ENCODE results near the gene ANO3. TPM values are rescaled to one million over a fixed set of nuclear protein-coding genes. Genes with fewer than 3 reads are reported as not detected.
"Not testable (repeated sequence)": the region's sequence is repeated elsewhere in the genome, so short reads cannot be mapped to it uniquely, and the experiment has no call there.

The ANO3 gene
- polyA plus RNA-seq, 4 donors = 0.33 to 4.0 (median 2.8) TPM

- no peak for DNase-seq (ENCODE audit: low read depth in 4 of 4, low spot score in 3 of 4)
Measured at GRCh38 chr11:26618441-26618840, 286.5 kb downstream of the ANO3 start.

- no peak for DNase-seq (ENCODE audit: low read depth in 4 of 4, low spot score in 3 of 4)
Measured at GRCh38 chr11:26620282-26621045, 288.5 kb downstream of the ANO3 start.

- DNase-seq (ENCODE audit: low read depth in 4 of 4, low spot score in 3 of 4) = no peak
Measured at GRCh38 chr11:26621132-26621531, 289.2 kb downstream of the ANO3 start.

GRCh38 chr11:26622181-26622580, 290.3 kb downstream of the ANO3 start:
- DNase-seq (ENCODE audit: low read depth in 4 of 4, low spot score in 3 of 4) = no peak

GRCh38 chr11:26623076-26623659, 291.2 kb downstream of the ANO3 start:
- no peak for DNase-seq (ENCODE audit: low read depth in 4 of 4, low spot score in 3 of 4)

- no peak for DNase-seq (ENCODE audit: low read depth in 4 of 4, low spot score in 3 of 4)
Measured at GRCh38 chr11:26626346-26626745, 294.4 kb downstream of the ANO3 start.

GRCh38 chr11:26632691-26633159, 300.8 kb downstream of the ANO3 start:
- no peak for DNase-seq (ENCODE audit: low read depth in 4 of 4, low spot score in 3 of 4)

- not testable (repeated sequence) for DNase-seq (ENCODE audit: low read depth in 4 of 4, low spot score in 3 of 4)
Measured at GRCh38 chr11:26643314-26643713, 311.4 kb downstream of the ANO3 start.

GRCh38 chr11:26649884-26650283, 318.0 kb downstream of the ANO3 start:
- peak; percentile 19 to 47 (median 30) for DNase-seq (ENCODE audit: low read depth in 4 of 4, low spot score in 3 of 4)

GRCh38 chr11:26651916-26652315, 320.0 kb downstream of the ANO3 start:
- no peak for DNase-seq (ENCODE audit: low read depth in 4 of 4, low spot score in 3 of 4)

GRCh38 chr11:26655287-26655686, 323.4 kb downstream of the ANO3 start:
- no peak for DNase-seq (ENCODE audit: low read depth in 4 of 4, low spot score in 3 of 4)

GRCh38 chr11:26662916-26663315, 331.0 kb downstream of the ANO3 start:
- DNase-seq (ENCODE audit: low read depth in 4 of 4, low spot score in 3 of 4) = no peak

GRCh38 chr11:26665036-26665435, 333.1 kb downstream of the ANO3 start:
- no peak for DNase-seq (ENCODE audit: low read depth in 4 of 4, low spot score in 3 of 4)

- no peak for DNase-seq (ENCODE audit: low read depth in 4 of 4, low spot score in 3 of 4)
Measured at GRCh38 chr11:26665946-26666345, 334.0 kb downstream of the ANO3 start.

GRCh38 chr11:26675233-26675928, 343.5 kb downstream of the ANO3 start:
- no peak for DNase-seq (ENCODE audit: low read depth in 4 of 4, low spot score in 3 of 4)

- no peak for DNase-seq (ENCODE audit: low read depth in 4 of 4, low spot score in 3 of 4)
Measured at GRCh38 chr11:26676641-26677040, 344.7 kb downstream of the ANO3 start.

- DNase-seq (ENCODE audit: low read depth in 4 of 4, low spot score in 3 of 4) = no peak
Measured at GRCh38 chr11:26677566-26677965, 345.6 kb downstream of the ANO3 start.

GRCh38 chr11:26687351-26687750, 355.4 kb downstream of the ANO3 start:
- DNase-seq (ENCODE audit: low read depth in 4 of 4, low spot score in 3 of 4) = no peak

GRCh38 chr11:26688701-26689100, 356.8 kb downstream of the ANO3 start:
- DNase-seq (ENCODE audit: low read depth in 4 of 4, low spot score in 3 of 4) = no peak

- no peak for DNase-seq (ENCODE audit: low read depth in 4 of 4, low spot score in 3 of 4)
Measured at GRCh38 chr11:26696330-26696729, 364.4 kb downstream of the ANO3 start.

GRCh38 chr11:26698224-26698623, 366.3 kb downstream of the ANO3 start:
- no peak for DNase-seq (ENCODE audit: low read depth in 4 of 4, low spot score in 3 of 4)
